NCI-H146 (cell line): ENCODE results near the gene ZNF512B.
"Not testable (repeated sequence)": the region's sequence is repeated elsewhere in the genome, so short reads cannot be mapped to it uniquely, and the experiment has no call there.

Experiments
- DNase-seq: peaks from one replicate; lab custom pipeline; 2025; lab: John Stamatoyannopoulos, UW

Gene ZNF512B

GRCh38 chr20:63978319-63979228 lies 8.8 kb upstream of the ZNF512B start:
- peak; percentile 84 for DNase-seq

GRCh38 chr20:63977739-63978276 lies 8.1 kb upstream of the ZNF512B start:
- DNase-seq = no peak

GRCh38 chr20:63976980-63977738 lies 7.4 kb upstream of the ZNF512B start:
- DNase-seq = no peak

GRCh38 chr20:63976511-63976910 lies 6.8 kb upstream of the ZNF512B start:
- not testable (repeated sequence) for DNase-seq

- peak; percentile 94 for DNase-seq
Observed at GRCh38 chr20:63974402-63975200, 4.9 kb upstream of the ZNF512B start.

GRCh38 chr20:63973636-63974401 lies 4.1 kb upstream of the ZNF512B start:
- peak; percentile 84 for DNase-seq

GRCh38 chr20:63973160-63973479 lies 3.4 kb upstream of the ZNF512B start:
- no peak for DNase-seq

GRCh38 chr20:63972312-63973159 lies 2.8 kb upstream of the ZNF512B start:
- DNase-seq = no peak

GRCh38 chr20:63971960-63972311 lies 2.2 kb upstream of the ZNF512B start:
- DNase-seq = not testable (repeated sequence)

GRCh38 chr20:63970714-63971431 lies 1.1 kb upstream of the ZNF512B start:
- no peak for DNase-seq

GRCh38 chr20:63968928-63969760 lies 586 bp downstream of the ZNF512B start:
- DNase-seq = peak; percentile 24

GRCh38 chr20:63968136-63968927 lies 1.4 kb downstream of the ZNF512B start:
- no peak for DNase-seq

GRCh38 chr20:63967330-63968135 lies 2.2 kb downstream of the ZNF512B start:
- no peak for DNase-seq

- no peak for DNase-seq
Observed at GRCh38 chr20:63966944-63967322, 2.8 kb downstream of the ZNF512B start.

GRCh38 chr20:63966172-63966943 lies 3.4 kb downstream of the ZNF512B start:
- no peak for DNase-seq

GRCh38 chr20:63964412-63964811 lies 5.3 kb downstream of the ZNF512B start:
- DNase-seq = no peak
